ENCODE data around the gene KAT14.

GRCh38 chr20:18138266-18138582 is 561 bp downstream of the KAT14 start:
- TF ChIP-seq CTCF (IDR thresholded peaks at IDR 0.05) (no peak), POLR2A (IDR thresholded peaks at IDR 0.05) (no peak)

All from uterus (tissue), 2 donors.